Peyer's patch (tissue), 4 donors: ENCODE results near the gene CCNI2.

ENCODE experiments used
- CTCF ChIP-seq, 6 experiments: fragments of 450-650 bp in 4 of 6; fragments of 200-600 bp in 2 of 6; sonication (generic) in 1 of 6; IDR thresholded peaks; one replicate each; pipeline ENCODE4 v1.5.1; 2017 to 2019; ENCODE audit warnings: antibody characterized with exemption in 6 of 6, mild to moderate bottlenecking in 3 of 6, moderate library complexity in 1 of 6
- POLR2A ChIP-seq, 2 donors: fragments of 450-650 bp; IDR thresholded peaks; one replicate each; pipeline ENCODE4 v1.5.1; 2017; ENCODE audit warnings: antibody characterized with exemption in 2 of 2, mild to moderate bottlenecking in 2 of 2, moderate library complexity in 2 of 2

GRCh38 chr5:132778129-132778528, 30.9 kb downstream of the CCNI2 start:
- no peak for TF ChIP-seq CTCF (IDR thresholded peaks at IDR 0.05)
- no peak for TF ChIP-seq POLR2A (IDR thresholded peaks at IDR 0.05)
